SK-N-MC (cell line): Measurements from ENCODE around the gene C2orf72.

Source experiments
- DNase-seq: peaks from one replicate; pipeline ENCODE4 v3.0.0-alpha.2; 2011; ENCODE audit warnings: low read depth, low spot score
- H3K27ac ChIP-seq: fragments of 200-600 bp; sonication (generic); 2 replicates; pipeline ENCODE4 v1.5.1; 2016; ENCODE audit warnings: mixed run types
- H3K36me3 ChIP-seq: fragments of 200-600 bp; sonication (generic); 2 replicates; pipeline ENCODE4 v1.6.1; 2017; ENCODE audit warnings: antibody characterized with exemption, low read length, mixed read lengths; ENCODE audit not compliant: insufficient read depth
- H3K4me3 ChIP-seq: fragments of 200-600 bp; sonication (generic); 2 replicates; pipeline ENCODE4 v1.5.1; 2016
- H3K9ac ChIP-seq: fragments of 200-600 bp; sonication (generic); 2 replicates; pipeline ENCODE4 v1.8.0; 2017; ENCODE audit warnings: mixed run types, mixed read lengths; ENCODE audit not compliant: insufficient read length
- H3K9me3 ChIP-seq: fragments of 200-600 bp; sonication (generic); 2 replicates; pipeline ENCODE4 v1.6.1; 2017; ENCODE audit warnings: low read depth, mild to moderate bottlenecking, antibody characterized with exemption, low read length, moderate library complexity, mixed read lengths
- EZH2 ChIP-seq: fragments of 200-600 bp; sonication (generic); IDR thresholded peaks from one replicate; pipeline ENCODE4 v1.6.1; 2017; ENCODE audit warnings: antibody characterized with exemption
- FOXP2 ChIP-seq: optimal IDR thresholded peaks from 2 replicates; pipeline ENCODE3; 2011; ENCODE audit warnings: mild to moderate bottlenecking, moderate library complexity; ENCODE audit not compliant: insufficient read depth; ENCODE audit errors: extremely low read length, control extremely low read depth
- POLR2AphosphoS5 ChIP-seq: IDR thresholded peaks from 2 replicates; pipeline ENCODE4 v1.6.1; 2012; ENCODE audit warnings: mild to moderate bottlenecking, low read depth, low read length, borderline replicate concordance

Gene C2orf72

DNA sequence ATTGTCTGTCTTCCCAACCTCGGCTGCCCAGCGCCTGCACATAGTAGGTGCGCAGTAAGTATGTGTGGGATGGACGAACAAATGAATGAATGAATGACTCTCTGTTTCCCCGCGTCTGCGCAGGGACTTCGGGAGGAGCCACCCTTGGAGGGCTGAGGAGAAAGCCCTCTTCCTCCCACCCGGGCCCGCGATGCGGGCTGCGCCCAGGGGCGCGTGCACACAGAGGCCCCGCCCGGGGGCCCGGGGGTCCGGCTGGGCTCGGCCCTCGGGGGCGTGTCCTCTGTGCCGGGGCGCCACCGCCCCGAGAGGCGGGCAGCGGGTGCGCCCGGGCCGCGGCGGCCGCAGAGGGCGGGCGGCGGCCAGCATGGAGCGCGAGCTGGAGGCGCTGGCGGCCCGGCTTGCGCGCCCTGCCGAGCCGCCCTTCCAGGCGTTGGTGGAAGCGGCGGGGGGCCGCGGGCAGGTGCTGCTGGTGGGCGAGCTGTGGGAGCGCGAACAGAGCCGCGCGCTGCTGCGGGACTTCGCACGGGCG is at the start of gene C2orf72:
Gene C2orf72, plus strand, starts transcription at position 322 of the 529 bp plus-strand sequence. Its CDS starts 43 bp downstream, at position 365.
- Histone ChIP-seq H3K4me3 (peak within 1 kb of the TSS; percentile 40; the same call in 1 of the 2 replicates), H3K9me3 (no peaks in the 10 kb centered on the region), H3K27ac (no peak within 1 kb of the TSS), H3K9ac (no peak within 1 kb of the TSS), H3K36me3 (no peaks in the 10 kb centered on the region)
- TF ChIP-seq FOXP2: no peak
- no peak for DNase-seq

GRCh38 chr2:230989731-230990130 is 47.6 kb upstream of the C2orf72 start:
- TF ChIP-seq FOXP2 (no peak), EZH2 (no peak), POLR2AphosphoS5 (no peak)
- H3K9ac ChIP-seq: no peak overlapping the region
- no peaks in the 10 kb centered on the region for H3K9me3 ChIP-seq
- no peaks in the 10 kb centered on the region for H3K36me3 ChIP-seq
- no peak overlapping the region for H3K4me3 ChIP-seq
- H3K27ac ChIP-seq: no peak overlapping the region
- DNase-seq: no peak

GRCh38 chr2:230990131-230990898 is 47.0 kb upstream of the C2orf72 start:
- Histone ChIP-seq H3K9me3 (no peaks in the 10 kb centered on the region), H3K4me3 (no peak overlapping the region), H3K27ac (no peak overlapping the region), H3K9ac (no peak overlapping the region), H3K36me3 (no peaks in the 10 kb centered on the region)
- no peak for DNase-seq
- TF ChIP-seq EZH2 (no peak), FOXP2 (no peak), POLR2AphosphoS5 (no peak)

DNA sequence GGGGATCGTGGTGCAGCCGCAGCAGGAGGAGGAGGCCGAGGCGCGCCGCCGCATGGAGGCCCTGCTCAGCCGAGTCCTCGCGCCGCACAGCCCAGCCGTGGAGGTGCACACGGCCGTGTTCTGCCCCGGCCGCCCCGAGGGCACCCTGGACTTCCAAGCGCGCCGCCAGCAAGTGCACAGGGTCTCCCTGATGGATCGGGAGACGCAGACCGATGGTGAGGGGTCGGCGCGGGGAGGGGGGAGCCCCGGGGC is 46.5 kb upstream of the C2orf72 start:
- TF ChIP-seq EZH2 (no peak), POLR2AphosphoS5 (no peak), FOXP2 (no peak)
- no peak overlapping the region for H3K9ac ChIP-seq
- no peaks in the 10 kb centered on the region for H3K9me3 ChIP-seq
- no peaks in the 10 kb centered on the region for H3K36me3 ChIP-seq
- no peak for DNase-seq
- no peak overlapping the region for H3K4me3 ChIP-seq
- H3K27ac ChIP-seq: no peak overlapping the region

GRCh38 chr2:230991598-230991997 is 45.7 kb upstream of the C2orf72 start:
- H3K9me3 ChIP-seq: no peaks in the 10 kb centered on the region
- no peak overlapping the region for H3K27ac ChIP-seq
- no peak overlapping the region for H3K9ac ChIP-seq
- DNase-seq: no peak
- no peaks in the 10 kb centered on the region for H3K36me3 ChIP-seq
- no peak overlapping the region for H3K4me3 ChIP-seq
- TF ChIP-seq FOXP2 (no peak), EZH2 (no peak), POLR2AphosphoS5 (no peak)

GRCh38 chr2:230995821-230996220 is 41.5 kb upstream of the C2orf72 start, which contains the start of gene SPATA3:
Gene SPATA3 (plus strand): TSS chr2:230996121. CDS start chr2:230996234, 113 bp downstream.
- no peaks in the 10 kb centered on the region for H3K36me3 ChIP-seq
- H3K9ac ChIP-seq: no peak within 1 kb of the TSS
- no peak for TF ChIP-seq EZH2
- no peak for TF ChIP-seq FOXP2
- TF ChIP-seq POLR2AphosphoS5: no peak
- no peaks in the 10 kb centered on the region for H3K9me3 ChIP-seq
- no peak within 1 kb of the TSS for H3K27ac ChIP-seq
- no peak for DNase-seq
- no peak within 1 kb of the TSS for H3K4me3 ChIP-seq

- TF ChIP-seq EZH2 (no peak), FOXP2 (no peak), POLR2AphosphoS5 (no peak)
- Histone ChIP-seq H3K9ac (no peak overlapping the region), H3K4me3 (no peak overlapping the region), H3K27ac (no peak overlapping the region), H3K36me3 (no peaks in the 10 kb centered on the region), H3K9me3 (no peaks in the 10 kb centered on the region)
- DNase-seq: no peak
These were observed 40.7 kb upstream of the C2orf72 start for GRCh38 chr2:230996661-230997060.

DNA sequence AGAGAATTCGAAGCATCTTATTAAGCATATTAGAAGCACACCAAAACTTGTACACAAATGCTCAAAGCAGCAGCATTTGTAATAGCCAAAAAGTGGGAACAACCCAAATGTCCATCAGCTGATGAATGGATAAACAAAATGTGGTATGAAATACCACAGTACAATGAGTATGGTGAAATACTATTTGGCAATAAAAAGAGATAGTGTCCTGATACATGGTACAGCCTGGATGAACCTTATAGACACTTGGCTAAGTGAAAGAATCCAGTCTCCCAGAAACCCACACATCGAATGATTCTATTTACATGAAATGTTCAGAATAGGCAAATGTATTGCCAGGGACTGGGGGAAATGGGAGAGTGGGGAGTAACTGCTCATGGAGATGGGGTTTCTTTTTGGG is 38.4 kb upstream of the C2orf72 start:
- H3K4me3 ChIP-seq: no peak overlapping the region
- no peak for TF ChIP-seq FOXP2
- no peak for TF ChIP-seq POLR2AphosphoS5
- TF ChIP-seq EZH2: no peak
- H3K27ac ChIP-seq: no peak overlapping the region
- H3K9ac ChIP-seq: no peak overlapping the region
- H3K9me3 ChIP-seq: no peaks in the 10 kb centered on the region
- no peaks in the 10 kb centered on the region for H3K36me3 ChIP-seq
- DNase-seq: no peak

GRCh38 chr2:230999477-230999876 is 37.8 kb upstream of the C2orf72 start:
- Histone ChIP-seq H3K36me3 (no peaks in the 10 kb centered on the region), H3K9ac (no peak overlapping the region), H3K4me3 (no peak overlapping the region), H3K27ac (no peak overlapping the region), H3K9me3 (no peaks in the 10 kb centered on the region)
- no peak for DNase-seq
- TF ChIP-seq POLR2AphosphoS5 (no peak), FOXP2 (no peak), EZH2 (no peak)
